ENCODE measurements around the gene CDC25B. TPM values are rescaled to one million over a fixed set of nuclear protein-coding genes. Genes with fewer than 3 reads are reported as not detected.

Gene CDC25B
- total and polyA plus RNA-seq, 2 of the 13 experiments (the other 11 are each of a cell fraction or from before 2014, with no cell fraction given): 14.5 to 19.4 TPM

GRCh38 chr20:3796477-3797225 lies 541 bp downstream of the CDC25B start (continued):
- TF ChIP-seq ZNF407 (CRISPR knock-in tag; IDR thresholded peaks at IDR 0.05; ENCODE audit: not compliant biosample characterization) (no peak), ZNF431 (CRISPR knock-in tag; IDR thresholded peaks at IDR 0.05; ENCODE audit: borderline replicate concordance, low read depth) (no peak), JUND (CRISPR knock-in tag; IDR thresholded peaks at IDR 0.05) (no peak), SUZ12 (IDR thresholded peaks at IDR 0.05; ENCODE audit: low read depth, low read length) (no peak), ZNF235 (CRISPR knock-in tag; IDR thresholded peaks at IDR 0.05; ENCODE audit: borderline replicate concordance) (peak; percentile 71; the same call in 1 of the 2 replicates), ZSCAN31 (CRISPR knock-in tag; IDR thresholded peaks at IDR 0.05; ENCODE audit: low read depth) (no peak), ZNF776 (CRISPR knock-in tag; IDR thresholded peaks at IDR 0.05) (no peak), ZNF713 (CRISPR knock-in tag; IDR thresholded peaks at IDR 0.05) (no peak), HOMEZ (CRISPR knock-in tag; IDR thresholded peaks at IDR 0.05; ENCODE audit: low read depth) (no peak), FIP1L1 (IDR thresholded peaks at IDR 0.05; ENCODE audit: borderline replicate concordance, insufficient read depth, low read depth, low read length) (0 out of 2 replicates have a peak, but pooled peaks have one; percentile 53), ZFP1 (CRISPR knock-in tag; IDR thresholded peaks at IDR 0.05) (no peak), SP4 (CRISPR knock-in tag; IDR thresholded peaks at IDR 0.05) (no peak), ZNF562 (CRISPR knock-in tag; IDR thresholded peaks at IDR 0.05; ENCODE audit: borderline replicate concordance) (no peak), ZNF792 (CRISPR knock-in tag; IDR thresholded peaks at IDR 0.05) (0 out of 2 replicates have a peak, but pooled peaks have one; percentile 14), KLF9 (CRISPR knock-in tag; IDR thresholded peaks at IDR 0.05; ENCODE audit: low read depth) (no peak)
- TF ChIP-seq, protein P1, sequence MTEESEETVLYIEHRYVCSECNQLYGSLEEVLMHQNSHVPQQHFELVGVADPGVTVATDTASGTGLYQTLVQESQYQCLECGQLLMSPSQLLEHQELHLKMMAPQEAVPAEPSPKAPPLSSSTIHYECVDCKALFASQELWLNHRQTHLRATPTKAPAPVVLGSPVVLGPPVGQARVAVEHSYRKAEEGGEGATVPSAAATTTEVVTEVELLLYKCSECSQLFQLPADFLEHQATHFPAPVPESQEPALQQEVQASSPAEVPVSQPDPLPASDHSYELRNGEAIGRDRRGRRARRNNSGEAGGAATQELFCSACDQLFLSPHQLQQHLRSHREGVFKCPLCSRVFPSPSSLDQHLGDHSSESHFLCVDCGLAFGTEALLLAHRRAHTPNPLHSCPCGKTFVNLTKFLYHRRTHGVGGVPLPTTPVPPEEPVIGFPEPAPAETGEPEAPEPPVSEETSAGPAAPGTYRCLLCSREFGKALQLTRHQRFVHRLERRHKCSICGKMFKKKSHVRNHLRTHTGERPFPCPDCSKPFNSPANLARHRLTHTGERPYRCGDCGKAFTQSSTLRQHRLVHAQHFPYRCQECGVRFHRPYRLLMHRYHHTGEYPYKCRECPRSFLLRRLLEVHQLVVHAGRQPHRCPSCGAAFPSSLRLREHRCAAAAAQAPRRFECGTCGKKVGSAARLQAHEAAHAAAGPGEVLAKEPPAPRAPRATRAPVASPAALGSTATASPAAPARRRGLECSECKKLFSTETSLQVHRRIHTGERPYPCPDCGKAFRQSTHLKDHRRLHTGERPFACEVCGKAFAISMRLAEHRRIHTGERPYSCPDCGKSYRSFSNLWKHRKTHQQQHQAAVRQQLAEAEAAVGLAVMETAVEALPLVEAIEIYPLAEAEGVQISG (CRISPR knock-in tag; IDR thresholded peaks at IDR 0.05): no peak
- TF ChIP-seq, protein P2, sequence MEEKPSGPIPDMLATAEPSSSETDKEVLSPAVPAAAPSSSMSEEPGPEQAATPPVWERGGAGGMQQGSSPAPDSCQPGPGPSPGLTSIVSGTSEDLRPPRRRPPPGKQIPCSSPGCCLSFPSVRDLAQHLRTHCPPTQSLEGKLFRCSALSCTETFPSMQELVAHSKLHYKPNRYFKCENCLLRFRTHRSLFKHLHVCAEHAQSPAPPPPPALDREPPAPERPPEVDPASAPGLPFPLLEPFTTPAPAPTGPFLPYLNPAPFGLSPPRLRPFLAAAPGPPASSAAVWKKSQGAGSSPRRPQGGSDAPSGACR (CRISPR knock-in tag; IDR thresholded peaks at IDR 0.05): no peak

Data from HepG2 (cell line).